HCT116 (cell line): ENCODE results near the gene PGBD5.

Experiments used
- CBX3 ChIP-seq: IDR thresholded peaks from 2 replicates; pipeline ENCODE4 v1.6.1; 2012; ENCODE audit warnings: low read depth
- CEBPB ChIP-seq: IDR thresholded peaks from 2 replicates; pipeline ENCODE4 v1.6.1; 2012; ENCODE audit warnings: low read depth
- POLR2A ChIP-seq: IDR thresholded peaks from 2 replicates; pipeline ENCODE4 v1.7.0; 2011; ENCODE audit warnings: borderline replicate concordance; ENCODE audit not compliant: insufficient read depth, insufficient read length; ENCODE audit errors: extremely low read depth
- REST ChIP-seq: IDR thresholded peaks from 2 replicates; pipeline ENCODE4 v1.6.1; 2012; ENCODE audit warnings: low read depth
- ZFX ChIP-seq: fragments of 450-650 bp; IDR thresholded peaks from 2 replicates; pipeline ENCODE4 v1.6.1; 2017
- TF ChIP-seq, protein P1 (sequence below), 3 experiments: fragments of 200-600 bp in 1 of 3; sonication (generic) in 1 of 3; IDR thresholded peaks in 2 of 3; conservative IDR thresholded peaks in 1 of 3; 2 replicates each; pipeline ENCODE4 v1.5.1; 2012 to 2017; ENCODE audit warnings: low read depth in 2 of 3, low read length in 2 of 3, antibody characterized with exemption in 1 of 3, borderline replicate concordance in 1 of 3, control low read depth in 1 of 3, mild to moderate bottlenecking in 1 of 3, mixed read lengths in 1 of 3, mixed run types in 1 of 3, moderate library complexity in 1 of 3; ENCODE audit not compliant: insufficient read depth in 1 of 3

DNA sequence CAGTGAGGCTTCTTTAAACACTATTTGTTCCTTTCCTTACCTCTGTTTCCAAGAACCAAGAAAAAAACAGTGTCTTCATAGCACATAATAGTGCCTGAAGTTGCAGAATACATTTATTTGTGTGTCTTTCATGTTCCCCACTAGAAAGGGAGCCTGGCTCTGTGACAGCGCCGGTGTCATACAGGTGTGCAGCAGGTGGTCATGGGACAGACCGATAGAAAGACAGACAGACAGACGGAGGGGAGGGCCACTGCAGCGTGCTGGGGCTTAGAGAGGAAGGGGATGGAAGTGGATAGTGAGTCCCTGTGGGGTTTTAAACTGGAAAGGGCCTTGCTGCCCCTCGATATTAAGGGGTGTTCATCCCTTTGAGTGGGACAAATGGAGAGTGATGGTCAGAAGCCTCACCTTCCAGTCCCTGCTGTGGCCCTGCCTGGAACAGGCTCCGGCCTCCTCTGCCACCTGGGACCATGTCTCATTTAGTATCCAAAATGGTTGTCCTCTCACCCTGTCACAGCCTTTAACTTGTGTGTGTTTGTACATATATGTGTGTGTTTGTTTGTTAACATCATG, 152.9 kb downstream of the PGBD5 start:
- TF ChIP-seq, protein P1, sequence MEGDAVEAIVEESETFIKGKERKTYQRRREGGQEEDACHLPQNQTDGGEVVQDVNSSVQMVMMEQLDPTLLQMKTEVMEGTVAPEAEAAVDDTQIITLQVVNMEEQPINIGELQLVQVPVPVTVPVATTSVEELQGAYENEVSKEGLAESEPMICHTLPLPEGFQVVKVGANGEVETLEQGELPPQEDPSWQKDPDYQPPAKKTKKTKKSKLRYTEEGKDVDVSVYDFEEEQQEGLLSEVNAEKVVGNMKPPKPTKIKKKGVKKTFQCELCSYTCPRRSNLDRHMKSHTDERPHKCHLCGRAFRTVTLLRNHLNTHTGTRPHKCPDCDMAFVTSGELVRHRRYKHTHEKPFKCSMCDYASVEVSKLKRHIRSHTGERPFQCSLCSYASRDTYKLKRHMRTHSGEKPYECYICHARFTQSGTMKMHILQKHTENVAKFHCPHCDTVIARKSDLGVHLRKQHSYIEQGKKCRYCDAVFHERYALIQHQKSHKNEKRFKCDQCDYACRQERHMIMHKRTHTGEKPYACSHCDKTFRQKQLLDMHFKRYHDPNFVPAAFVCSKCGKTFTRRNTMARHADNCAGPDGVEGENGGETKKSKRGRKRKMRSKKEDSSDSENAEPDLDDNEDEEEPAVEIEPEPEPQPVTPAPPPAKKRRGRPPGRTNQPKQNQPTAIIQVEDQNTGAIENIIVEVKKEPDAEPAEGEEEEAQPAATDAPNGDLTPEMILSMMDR (IDR thresholded peaks at IDR 0.05 in 2 of 3, conservative IDR thresholded peaks at IDR 0.05 in 1 of 3; ENCODE audit: borderline replicate concordance in 1 of 3, insufficient read depth in 1 of 3, low read depth in 2 of 3, low read length in 2 of 3): no peak
- TF ChIP-seq POLR2A (no peak), ZFX (no peak), REST (no peak), CBX3 (no peak), CEBPB (no peak)
